T follicular helper cell (primary cell): ENCODE data around the gene DNER.
"Not testable (repeated sequence)": the region's sequence is repeated elsewhere in the genome, so short reads cannot be mapped to it uniquely, and the experiment has no call there.

Experiments used
- DNase-seq: peaks from one replicate; pipeline ENCODE4 v3.0.0-alpha.2; 2020; ENCODE audit warnings: low read depth

DNER gene

DNA sequence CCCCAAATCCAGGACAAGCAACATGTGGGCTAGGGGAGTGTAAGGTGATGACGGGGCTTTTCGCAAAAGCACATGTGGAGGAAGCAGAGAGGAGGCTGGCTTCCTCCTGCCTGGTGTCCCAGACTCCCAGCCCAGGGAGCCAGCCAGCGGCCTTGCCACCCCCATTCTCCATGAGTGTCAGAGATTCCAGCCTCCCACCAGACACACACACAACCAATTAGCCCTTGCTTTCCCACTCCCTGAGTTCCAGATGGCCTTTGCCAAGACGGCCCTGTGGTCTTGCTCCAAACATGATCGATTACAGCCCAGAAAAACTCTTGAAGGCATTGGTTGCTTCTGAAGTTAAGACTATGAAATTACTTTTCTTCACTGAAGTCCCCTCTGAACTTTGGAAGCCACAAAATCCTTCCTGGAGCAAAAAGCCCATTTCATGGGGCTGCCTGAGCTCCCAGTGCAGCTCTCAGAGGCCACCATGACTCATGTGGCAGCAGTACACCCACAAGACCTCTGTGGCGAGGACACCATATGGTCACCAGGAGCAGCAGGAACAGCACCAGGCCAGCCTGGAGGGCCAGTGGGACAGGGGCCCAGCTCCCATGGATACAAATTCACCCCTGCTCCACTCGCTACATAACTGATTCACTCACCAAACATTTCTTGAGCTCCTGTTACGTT is 374.1 kb downstream of the DNER start:
- DNase-seq: no peak

DNA sequence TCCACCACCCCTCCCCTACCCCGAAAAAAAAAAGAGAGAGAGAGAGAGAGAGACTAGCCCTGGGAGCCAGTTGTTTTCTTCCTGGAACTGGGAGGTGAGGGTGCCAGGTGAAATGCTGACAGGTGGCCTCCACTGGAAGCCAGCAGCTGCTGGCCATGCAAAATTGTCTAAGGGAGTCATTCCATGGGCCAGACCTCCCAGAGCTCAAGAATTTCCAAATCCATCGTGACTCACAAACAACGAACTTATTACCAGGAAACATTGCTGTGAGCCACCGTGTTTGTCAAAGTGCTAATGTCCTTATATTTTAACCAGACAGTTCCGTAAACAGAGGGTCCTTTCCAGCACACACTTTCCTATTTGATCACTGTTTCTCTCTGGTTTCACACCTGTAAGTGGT is 374.7 kb downstream of the DNER start:
- DNase-seq: no peak

DNA sequence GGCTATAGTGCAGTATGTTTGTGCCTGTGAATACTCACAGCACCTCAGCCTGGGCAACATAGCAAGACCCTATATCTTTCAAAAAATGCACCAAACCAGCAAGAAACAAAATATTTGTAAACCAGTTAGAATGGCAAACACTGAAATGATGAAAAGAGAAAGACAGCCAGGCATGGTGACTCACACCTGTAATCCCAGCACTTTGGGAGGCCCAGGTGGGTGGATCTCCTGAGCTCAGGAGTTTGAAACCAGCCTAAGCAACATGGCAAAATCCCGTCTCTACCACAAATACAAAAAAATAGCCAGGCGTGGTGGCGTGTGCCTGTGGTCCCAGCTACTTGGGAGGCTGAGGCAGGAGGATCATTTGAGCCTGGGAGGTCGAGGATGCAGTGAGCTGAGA is 375.2 kb downstream of the DNER start:
- not testable (repeated sequence) for DNase-seq

DNA sequence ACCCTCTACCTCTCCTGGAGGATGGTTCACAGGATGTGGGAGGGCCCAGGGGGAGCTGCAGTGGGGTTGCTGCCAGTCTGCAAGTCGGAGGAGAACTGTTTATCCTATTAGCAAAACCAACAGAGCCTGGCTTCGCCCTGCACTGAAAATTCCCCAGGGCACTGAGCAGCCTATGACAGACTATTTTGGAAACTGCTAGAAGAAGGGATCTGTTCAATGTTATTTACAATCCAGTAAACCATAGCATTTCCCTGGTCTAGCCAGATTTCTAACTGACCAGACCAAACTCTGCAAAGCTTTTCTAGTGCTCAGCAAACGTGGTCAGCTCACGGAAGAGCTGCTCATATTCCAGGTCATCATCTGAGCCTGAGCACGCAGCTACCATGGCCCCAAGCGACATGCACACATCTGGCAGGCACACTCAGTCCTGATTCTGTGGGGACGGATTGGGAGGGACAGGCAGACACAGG is 378.4 kb downstream of the DNER start:
- DNase-seq: no peak

DNA sequence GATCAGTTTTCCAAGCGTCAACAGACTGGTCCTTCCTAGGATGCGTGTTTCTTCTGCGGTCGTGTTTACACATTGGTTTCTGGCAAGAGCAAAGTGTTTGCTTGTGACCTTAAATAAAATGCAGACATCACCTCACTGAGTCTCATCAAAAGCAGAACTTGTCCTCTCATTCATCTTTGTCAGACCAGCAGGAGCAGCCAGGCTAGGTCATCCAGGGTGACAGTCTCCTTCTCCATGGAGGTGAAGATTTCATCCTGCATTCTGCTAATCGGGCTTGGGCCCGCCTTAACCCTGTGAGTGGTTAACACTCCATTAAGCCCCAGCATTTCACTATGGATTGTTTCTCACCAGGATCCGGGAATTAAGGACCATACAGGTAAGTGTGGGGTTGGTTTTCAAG is 379.0 kb downstream of the DNER start:
- DNase-seq: no peak

DNA sequence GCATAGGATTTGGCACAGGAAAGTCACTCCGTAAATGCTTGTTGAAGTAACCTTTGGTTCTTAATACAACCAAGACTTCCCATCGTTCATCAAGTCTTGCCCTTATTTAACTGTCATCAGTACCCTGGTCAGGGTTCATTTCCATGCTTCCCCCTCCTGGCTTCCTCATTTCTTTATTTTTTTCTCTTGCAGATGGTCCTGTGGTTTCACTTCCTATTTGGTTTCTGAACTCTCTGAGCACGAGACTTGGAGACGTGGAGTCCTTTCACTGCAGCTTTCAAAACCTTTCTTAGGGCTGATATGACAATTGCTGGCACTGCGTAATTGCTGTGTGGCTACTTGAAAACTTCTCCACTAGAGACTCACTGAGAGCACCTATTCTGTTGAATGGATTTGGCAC is 383.4 kb downstream of the DNER start:
- DNase-seq: no peak

DNA sequence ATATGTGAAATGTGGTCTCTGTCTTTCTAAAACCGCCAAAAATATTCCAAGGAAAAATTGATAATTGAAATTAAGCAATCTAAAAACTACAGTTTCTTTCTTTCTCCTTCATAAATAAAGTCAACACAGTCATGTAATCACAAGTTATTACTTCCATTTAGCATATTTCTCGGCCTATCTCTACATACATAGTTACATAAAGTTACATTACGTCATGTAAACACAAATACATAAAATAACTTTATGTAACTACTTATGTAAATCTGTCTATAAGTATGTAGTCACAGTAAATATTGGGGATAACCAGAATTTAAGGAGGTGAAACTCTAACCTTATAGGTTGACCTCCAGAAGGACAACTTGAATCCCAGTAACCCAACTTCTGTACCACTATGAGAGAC is 394.8 kb downstream of the DNER start:
- DNase-seq: no peak

DNA sequence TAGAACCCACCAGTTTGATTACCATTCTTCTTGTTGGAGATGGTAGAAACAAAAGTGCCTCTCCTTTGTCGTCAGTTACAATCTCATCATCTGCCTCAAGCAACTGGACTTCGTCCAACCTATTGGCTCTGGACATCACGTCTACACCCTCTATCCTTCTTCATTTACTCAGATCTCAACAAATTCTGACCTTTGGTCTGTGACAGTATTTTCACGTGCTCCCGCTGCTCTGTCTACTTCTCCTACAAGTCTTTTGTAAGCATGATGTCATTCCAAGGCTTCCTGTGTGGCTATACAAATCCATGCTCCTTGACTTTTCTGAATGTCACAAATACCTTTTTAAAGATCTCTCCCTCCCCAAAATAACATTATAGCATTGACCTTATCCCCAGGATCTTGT is 400.2 kb downstream of the DNER start:
- no peak for DNase-seq

DNA sequence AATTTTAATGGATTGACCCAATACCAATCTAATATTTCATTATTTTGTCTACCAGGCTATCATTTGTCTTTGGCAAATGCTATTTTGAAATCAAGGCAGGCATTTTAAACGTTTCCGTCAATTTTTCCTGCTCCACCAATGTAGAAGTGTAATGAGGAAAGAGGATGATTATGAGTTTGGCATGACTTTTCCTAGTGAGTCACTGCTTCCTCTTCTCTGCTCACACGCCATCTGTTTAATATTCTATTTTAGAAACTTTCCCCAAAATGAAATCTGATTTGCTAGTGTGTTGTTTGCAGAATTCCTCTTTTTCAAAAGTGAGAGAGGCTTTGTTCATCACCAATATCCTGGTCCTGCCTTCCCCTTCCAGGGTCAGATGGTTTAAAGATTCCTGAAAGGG is 400.8 kb downstream of the DNER start:
- no peak for DNase-seq
